Thyroid gland (tissue), 4 donors: ENCODE results near the gene ANKRD34C.

Source experiments
- POLR2A ChIP-seq, 2 donors: fragments of 450-650 bp; IDR thresholded peaks; one replicate each; pipeline ENCODE4 v1.6.1; 2017; ENCODE audit warnings: antibody characterized with exemption in 2 of 2, mild to moderate bottlenecking in 2 of 2, moderate library complexity in 1 of 2
- TF ChIP-seq, protein P1 (sequence below), 6 experiments: fragments of 200-600 bp in 3 of 6; fragments of 450-650 bp in 3 of 6; sonication (generic) in 3 of 6; IDR thresholded peaks; one replicate each; pipeline ENCODE4 v1.5.1; 2016 to 2019; ENCODE audit warnings: antibody characterized with exemption in 6 of 6, mild to moderate bottlenecking in 2 of 6, inconsistent platforms in 1 of 6, moderate library complexity in 1 of 6

- TF ChIP-seq, protein P1, sequence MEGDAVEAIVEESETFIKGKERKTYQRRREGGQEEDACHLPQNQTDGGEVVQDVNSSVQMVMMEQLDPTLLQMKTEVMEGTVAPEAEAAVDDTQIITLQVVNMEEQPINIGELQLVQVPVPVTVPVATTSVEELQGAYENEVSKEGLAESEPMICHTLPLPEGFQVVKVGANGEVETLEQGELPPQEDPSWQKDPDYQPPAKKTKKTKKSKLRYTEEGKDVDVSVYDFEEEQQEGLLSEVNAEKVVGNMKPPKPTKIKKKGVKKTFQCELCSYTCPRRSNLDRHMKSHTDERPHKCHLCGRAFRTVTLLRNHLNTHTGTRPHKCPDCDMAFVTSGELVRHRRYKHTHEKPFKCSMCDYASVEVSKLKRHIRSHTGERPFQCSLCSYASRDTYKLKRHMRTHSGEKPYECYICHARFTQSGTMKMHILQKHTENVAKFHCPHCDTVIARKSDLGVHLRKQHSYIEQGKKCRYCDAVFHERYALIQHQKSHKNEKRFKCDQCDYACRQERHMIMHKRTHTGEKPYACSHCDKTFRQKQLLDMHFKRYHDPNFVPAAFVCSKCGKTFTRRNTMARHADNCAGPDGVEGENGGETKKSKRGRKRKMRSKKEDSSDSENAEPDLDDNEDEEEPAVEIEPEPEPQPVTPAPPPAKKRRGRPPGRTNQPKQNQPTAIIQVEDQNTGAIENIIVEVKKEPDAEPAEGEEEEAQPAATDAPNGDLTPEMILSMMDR (IDR thresholded peaks at IDR 0.05), result no peak
- TF ChIP-seq POLR2A (IDR thresholded peaks at IDR 0.05), result no peak
Measured at GRCh38 chr15:79311901-79312553, 29.5 kb downstream of the ANKRD34C start.
